Lung (tissue), 16 donors: Measurements from ENCODE around the gene ATXN3. TPM values are rescaled to one million over a fixed set of nuclear protein-coding genes. Genes with fewer than 3 reads are reported as not detected.

Experiments
- ATAC-seq: fragments of 200-7000 bp; cut with Tn5 transposase; one replicate; pipeline ENCODE4 v1.9.1; 2020; ENCODE audit warnings: moderate number of reproducible peaks; ENCODE audit not compliant: insufficient read depth, low FRiP score
- DNase-seq, 3 donors: peaks; one replicate each; pipeline ENCODE4 v3.0.0-alpha.2; 2013 to 2017
- H3K27ac ChIP-seq, 2 donors: one replicate each; pipeline ENCODE4 v1.5.1; 2013; ENCODE audit warnings: mild to moderate bottlenecking in 2 of 2, moderate library complexity in 2 of 2, control low read depth in 1 of 2, inconsistent platforms in 1 of 2, low read depth in 1 of 2, low read length in 1 of 2
- H3K27me3 ChIP-seq, 3 donors: one replicate each; pipeline ENCODE4 v1.5.1; 2013; ENCODE audit warnings: low read length in 2 of 3; ENCODE audit not compliant: control insufficient read depth in 3 of 3, insufficient read depth in 3 of 3
- H3K36me3 ChIP-seq, 4 donors: one replicate each; pipeline ENCODE4 v1.5.1; 2013; ENCODE audit warnings: low read length in 4 of 4, mild to moderate bottlenecking in 1 of 4, moderate library complexity in 1 of 4; ENCODE audit not compliant: control insufficient read depth in 4 of 4, insufficient read depth in 4 of 4
- H3K4me1 ChIP-seq, 5 donors: one replicate each; pipeline ENCODE4 v1.5.1; 2013; ENCODE audit warnings: low read length in 5 of 5, mild to moderate bottlenecking in 2 of 5, moderate library complexity in 1 of 5; ENCODE audit not compliant: control insufficient read depth in 5 of 5, insufficient read depth in 5 of 5
- H3K4me3 ChIP-seq: one replicate; pipeline ENCODE4 v1.5.1; 2013; ENCODE audit warnings: mild to moderate bottlenecking, control low read depth, moderate library complexity
- H3K9ac ChIP-seq, 2 donors: one replicate each; pipeline ENCODE4 v1.5.1; 2013; ENCODE audit warnings: low read length in 2 of 2, control low read depth in 1 of 2; ENCODE audit not compliant: insufficient read depth in 1 of 2
- H3K9me3 ChIP-seq, 4 donors: one replicate each; pipeline ENCODE4 v1.5.1; 2013; ENCODE audit warnings: low read length in 3 of 4, mild to moderate bottlenecking in 1 of 4, moderate library complexity in 1 of 4; ENCODE audit not compliant: control insufficient read depth in 4 of 4, insufficient read depth in 3 of 4
- CTCF ChIP-seq: IDR thresholded peaks from 2 replicates; pipeline ENCODE4 v1.5.1; 2012; ENCODE audit warnings: mild to moderate bottlenecking; ENCODE audit errors: control extremely low read depth, extremely low read depth
- WGBS, 2 donors: extraction: QIAGEN DNeasy Blood & Tissue Kit; methylation state at CpG; one replicate each; pipeline ENCODE4 v1.1.7; 2013; 5-methylcytosine and 5-hydroxymethylcytosine counted together
- long read RNA-seq, 5 donors: transcript quantifications; one replicate each; lab custom pipeline, GENCODE V29; 2026
- polyA plus RNA-seq, 2 donors: library from polyadenylated mRNA; stranded (reverse); fragments of 200-250 nt; gene quantifications; one replicate each; pipeline ENCODE4 v1.2.1, GENCODE V29; 2013
- total RNA-seq, 2 donors: library from RNA; depleted of rRNA in 1 of 2; stranded (reverse); fragments of >200 nt in 1 of 2; gene quantifications; one replicate each; pipeline ENCODE4 v1.2.1, GENCODE V29; 2014 to 2021
- donor health status: control.
- donor health status: control.
- donor health status: Bipolar disorder and iron deficiency.
- donor health status: healthy.
- donor health status: DM: yes; HTN: yes; CAD: no.

ATXN3 gene
- total RNA-seq: 10 to 100 TPM; 25.6 to 68.1 TPM
- polyA plus RNA-seq: 10 to 100 TPM; 13.7 to 16.9 TPM
- long read RNA-seq, donor 1, full-length matches to known transcripts: 5 of 5 reads
- long read RNA-seq, donor 1, partial matches to known transcripts: 0 of 5 reads
- long read RNA-seq, donor 1, other reads (novel, unspliced or antisense): 0 of 5 reads
- long read RNA-seq, donor 2: 0 reads
- long read RNA-seq, donor 3, full-length matches to known transcripts: 5 of 5 reads
- long read RNA-seq, donor 3, partial matches to known transcripts: 0 of 5 reads
- long read RNA-seq, donor 3, other reads (novel, unspliced or antisense): 0 of 5 reads
- long read RNA-seq, donor 4, full-length matches to known transcripts: 3 of 3 reads
- long read RNA-seq, donor 4, partial matches to known transcripts: 0 of 3 reads
- long read RNA-seq, donor 4, other reads (novel, unspliced or antisense): 0 of 3 reads
- long read RNA-seq, donor 5, full-length matches to known transcripts: 7 of 7 reads
- long read RNA-seq, donor 5, partial matches to known transcripts: 0 of 7 reads
- long read RNA-seq, donor 5, other reads (novel, unspliced or antisense): 0 of 7 reads

DNA sequence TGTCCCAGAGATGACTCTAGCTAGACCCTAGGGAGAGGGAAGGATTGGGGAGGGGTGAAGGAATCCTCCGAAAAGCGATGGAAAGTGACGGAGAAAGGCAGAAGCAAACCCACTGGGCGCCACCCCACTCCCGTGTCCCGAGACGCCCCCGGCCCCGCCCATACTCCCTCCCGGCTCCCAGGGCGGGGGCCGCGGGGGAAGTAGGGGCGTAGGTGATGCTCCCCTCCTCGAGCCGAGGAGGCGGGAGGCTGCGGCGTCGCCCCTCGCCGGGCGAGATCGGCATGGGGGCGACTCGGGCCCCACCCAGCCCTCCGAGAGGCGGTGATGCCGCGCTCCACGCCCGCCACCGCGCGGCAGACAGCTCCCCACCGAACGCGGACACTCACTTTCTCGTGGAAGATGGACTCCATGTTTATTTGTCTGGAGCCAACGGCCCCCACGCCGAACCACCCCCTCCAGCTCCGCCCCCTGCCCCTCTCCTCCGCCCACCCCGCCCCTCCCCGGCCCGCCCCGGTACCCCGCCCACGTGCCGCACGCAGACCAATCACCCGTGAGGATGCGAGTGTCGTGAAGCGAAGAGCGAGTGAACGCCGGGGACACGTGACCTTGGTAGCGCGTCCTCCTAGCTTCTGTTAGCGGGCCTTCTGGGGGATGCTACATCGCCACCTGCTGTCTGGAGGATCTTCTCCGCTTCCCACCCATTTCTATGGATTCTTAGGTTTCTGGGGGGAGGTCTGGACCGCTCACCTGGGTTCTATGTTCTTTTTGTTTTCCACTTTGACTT lies at the start of gene ATXN3:
Gene ATXN3, minus strand, starts transcription at position 440 of the 784 bp plus-strand sequence. Its CDS starts 30 bp downstream, at position 410.
- peak; percentile 75 for TF ChIP-seq CTCF
- H3K27me3 ChIP-seq: peaks cover 0 to 3% (median 0%) of the 10 kb centered on the region in 3 donors
- peaks cover 0 to 9% (median 3%) of the 10 kb centered on the region in 5 donors for H3K4me1 ChIP-seq
- 1% methylated on average over 54 to 66 of the region's 66 CpGs for WGBS, 2 donors
- H3K36me3 ChIP-seq: peaks cover 0 to 2% (median 0%) of the 10 kb centered on the region in 4 donors
- H3K27ac ChIP-seq: peak within 1 kb of the TSS; percentile 81 to 97
- H3K9ac ChIP-seq: peak within 1 kb of the TSS; percentile 44 to 88
- ATAC-seq (peak; percentile 98), DNase-seq (peak; percentile 98 to 99 (median 99))
- H3K4me3 ChIP-seq: peak within 1 kb of the TSS; percentile 71
- H3K9me3 ChIP-seq: no peaks in the 10 kb centered on the region

GRCh38 chr14:92154283-92154942 lies 48.0 kb upstream of the ATXN3 start:
- TF ChIP-seq CTCF: no peak
- Histone ChIP-seq H3K9me3 (no peaks in the 10 kb centered on the region), H3K36me3 (peaks cover 15 to 38% (median 25%) of the 10 kb centered on the region in 4 donors), H3K9ac (no peak overlapping the region), H3K27me3 (no peaks in the 10 kb centered on the region), H3K4me1 (no peaks in the 10 kb centered on the region), H3K4me3 (no peak overlapping the region), H3K27ac (no peak overlapping the region)
- ATAC-seq (no peak), DNase-seq (no peak)
- WGBS, 2 donors: 69 to 86% methylated on average over 3 of the region's 3 CpGs

DNA sequence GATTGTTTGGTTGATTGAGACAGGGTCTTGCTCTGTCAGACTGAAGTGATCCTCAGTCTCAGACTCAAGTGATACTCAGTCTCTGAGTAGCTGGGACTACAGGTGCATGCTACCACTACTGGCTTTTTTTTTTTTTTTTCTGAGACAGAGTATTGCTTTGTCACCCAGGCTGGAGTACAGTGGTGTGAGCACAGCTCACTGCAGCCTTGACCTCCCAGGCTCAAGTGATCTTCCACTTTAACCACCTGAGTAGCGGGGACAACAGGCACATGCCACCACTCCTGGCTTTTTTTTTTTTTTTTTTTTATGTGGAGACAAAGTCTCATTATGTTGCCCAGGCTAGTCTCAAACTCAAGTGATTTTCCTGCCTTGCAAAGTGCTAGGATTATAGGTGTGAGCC lies 47.2 kb upstream of the ATXN3 start:
- H3K27ac ChIP-seq: no peak overlapping the region
- H3K27me3 ChIP-seq: no peaks in the 10 kb centered on the region
- peaks cover 12 to 39% (median 23%) of the 10 kb centered on the region in 4 donors for H3K36me3 ChIP-seq
- TF ChIP-seq CTCF: no peak
- no peak overlapping the region for H3K4me3 ChIP-seq
- ATAC-seq: no peak
- peak; percentile 48 to 65 (median 49) for DNase-seq
- 81 to 94% methylated on average over 1 of the region's 1 CpG for WGBS, 2 donors
- H3K4me1 ChIP-seq: no peaks in the 10 kb centered on the region
- H3K9me3 ChIP-seq: no peaks in the 10 kb centered on the region
- no peak overlapping the region for H3K9ac ChIP-seq
